ENCODE data around the gene FNDC3B.

The FNDC3B gene

GRCh38 chr3:172170841-172171240, 131.5 kb downstream of the FNDC3B start:
- no peak for DNase-seq (ENCODE audit: low read depth)

GRCh38 chr3:172171396-172172075, 132.2 kb downstream of the FNDC3B start:
- DNase-seq (ENCODE audit: low read depth) = no peak

- DNase-seq (ENCODE audit: low read depth) = no peak
Measured at GRCh38 chr3:172173316-172174254, 134.2 kb downstream of the FNDC3B start.

DNA sequence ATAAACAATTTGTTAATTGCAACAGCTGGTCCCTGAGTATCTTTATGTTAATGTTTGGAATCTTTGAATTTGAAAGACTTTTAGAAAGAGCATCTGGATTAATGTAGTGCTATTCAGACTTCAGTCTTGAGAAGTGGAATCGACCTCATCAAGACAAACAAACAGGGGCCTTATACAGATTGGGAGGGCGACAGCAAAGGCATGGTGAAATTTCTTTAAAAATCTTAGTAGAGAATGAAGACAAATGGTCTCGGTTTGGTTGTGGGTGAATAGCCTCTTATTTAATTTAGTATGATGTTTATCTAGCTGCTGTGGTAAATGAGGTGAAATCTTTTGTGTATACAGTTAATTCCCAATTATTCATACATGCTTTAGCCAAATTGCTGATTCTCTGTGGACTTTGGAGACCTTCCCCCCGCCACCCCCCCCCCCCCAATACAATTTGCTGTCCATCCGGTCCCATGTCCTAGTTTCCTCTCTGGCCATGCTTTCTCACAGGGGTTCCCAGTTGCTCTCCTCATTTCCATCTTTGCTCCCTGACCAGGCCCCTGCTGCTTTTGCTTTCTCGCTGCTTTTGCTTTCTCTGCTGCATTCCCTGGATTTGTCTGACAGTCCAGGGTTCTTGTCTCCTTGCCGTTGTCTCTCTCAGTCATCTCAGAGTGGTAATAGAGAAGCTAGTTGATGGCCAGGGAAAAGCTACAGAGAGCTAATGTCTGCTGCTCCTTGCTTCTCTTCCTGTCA, 135.3 kb downstream of the FNDC3B start:
- no peak for DNase-seq (ENCODE audit: low read depth)

GRCh38 chr3:172175254-172175599, 135.8 kb downstream of the FNDC3B start:
- DNase-seq (ENCODE audit: low read depth) = no peak

GRCh38 chr3:172176061-172176770, 136.8 kb downstream of the FNDC3B start:
- DNase-seq (ENCODE audit: low read depth) = no peak

- DNase-seq (ENCODE audit: low read depth) = no peak
Measured at GRCh38 chr3:172177046-172177445, 137.7 kb downstream of the FNDC3B start.

DNA sequence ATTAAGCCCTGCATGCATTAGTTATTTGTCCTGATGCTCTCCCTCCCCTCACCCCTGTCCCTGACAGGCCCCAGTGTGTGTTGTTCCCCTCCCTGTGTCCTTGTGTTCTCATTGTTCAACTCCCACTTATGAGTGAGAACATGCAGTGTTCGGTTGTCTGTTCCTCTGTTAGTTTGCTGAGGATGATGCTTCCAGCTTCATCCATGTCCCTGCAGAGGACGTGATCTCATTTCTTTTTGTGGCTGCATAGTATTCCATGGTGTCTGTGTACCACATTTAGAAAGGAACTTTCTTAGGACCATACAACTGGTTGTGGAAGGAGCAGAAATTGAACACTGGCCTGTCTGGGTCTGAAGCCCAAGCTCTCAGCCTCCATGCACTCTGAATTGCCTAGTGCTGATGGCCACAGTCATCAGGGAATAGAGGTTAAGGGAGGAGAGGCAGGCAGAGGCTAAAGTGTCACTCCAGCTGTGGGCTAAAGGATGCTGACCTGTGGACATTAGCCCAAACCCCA, 138.5 kb downstream of the FNDC3B start:
- no peak for DNase-seq (ENCODE audit: low read depth)

DNA sequence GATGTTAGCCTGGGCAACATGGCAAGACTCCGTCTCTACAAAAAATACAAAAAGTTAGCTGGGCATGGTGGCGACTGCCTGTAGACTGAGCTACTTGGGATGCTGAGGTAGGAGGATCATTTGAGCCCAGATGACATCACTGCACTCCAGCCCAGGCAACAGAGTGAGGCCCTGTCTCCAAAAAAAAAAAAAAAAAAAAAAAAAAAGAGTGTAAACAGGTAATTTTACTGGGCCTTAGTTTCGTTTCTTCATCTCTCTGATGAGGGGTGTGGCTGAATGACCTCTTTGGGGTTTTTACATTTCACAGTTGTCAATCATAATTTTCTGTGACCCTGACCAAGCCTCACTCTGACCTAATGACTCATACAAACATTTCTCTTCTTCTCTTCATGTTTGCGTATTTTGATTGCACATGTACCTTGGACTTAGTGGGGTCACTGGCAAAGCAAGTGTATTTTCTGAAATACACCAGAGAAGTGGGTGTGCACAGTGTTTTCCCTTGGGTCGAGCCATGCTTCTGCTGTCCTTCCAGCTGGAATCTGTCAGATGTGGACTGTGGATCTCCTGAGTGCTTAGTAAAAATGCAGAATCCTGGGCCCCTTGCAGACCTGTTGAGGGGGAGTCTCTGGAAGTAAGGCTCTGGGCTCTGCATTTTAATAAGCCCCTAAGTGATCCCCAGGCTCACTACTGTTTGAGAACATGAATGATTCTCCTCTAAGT, 140.5 kb downstream of the FNDC3B start:
- DNase-seq (ENCODE audit: low read depth) = no peak

DNA sequence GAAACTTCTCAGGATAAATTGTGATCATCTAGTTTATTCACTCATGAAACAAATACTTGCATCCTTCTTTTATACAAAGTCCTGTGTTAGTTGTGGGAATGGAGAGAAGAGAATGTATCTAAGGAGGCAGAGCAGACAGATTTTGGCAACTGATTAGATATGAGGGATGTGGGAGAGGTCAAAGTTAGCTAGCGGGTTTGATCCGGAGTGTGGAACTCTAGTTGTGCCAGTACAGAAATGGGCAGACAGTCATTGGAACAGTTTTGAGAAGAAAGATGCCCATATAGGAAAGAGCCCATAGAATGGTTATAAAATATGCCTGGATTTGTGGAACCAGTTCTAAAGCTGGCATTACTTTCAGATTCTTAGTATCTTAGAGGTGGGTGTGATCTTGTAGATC, 141.1 kb downstream of the FNDC3B start:
- no peak for DNase-seq (ENCODE audit: low read depth)

GRCh38 chr3:172181932-172182586, 142.7 kb downstream of the FNDC3B start:
- DNase-seq (ENCODE audit: low read depth) = no peak

DNA sequence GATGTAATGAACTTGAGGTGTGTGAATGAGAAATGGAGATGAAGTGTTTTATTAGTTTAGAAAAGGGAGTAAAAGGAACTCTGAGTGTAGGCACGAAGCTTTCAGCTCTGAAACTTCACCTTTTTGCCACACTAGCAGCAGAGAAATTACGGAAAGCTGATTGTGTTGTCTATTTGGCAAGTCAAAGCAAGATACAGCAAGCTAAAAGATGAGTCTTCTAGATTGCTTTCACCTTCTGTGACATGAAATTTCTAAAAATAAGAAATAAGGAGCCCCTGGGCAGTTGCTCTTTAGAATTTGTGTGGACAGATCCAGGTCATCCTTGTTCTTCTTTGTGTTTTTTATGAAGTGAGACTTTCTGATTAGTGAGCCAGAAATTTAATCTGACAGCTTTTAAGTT, 143.4 kb downstream of the FNDC3B start:
- DNase-seq (ENCODE audit: low read depth) = no peak

DNA sequence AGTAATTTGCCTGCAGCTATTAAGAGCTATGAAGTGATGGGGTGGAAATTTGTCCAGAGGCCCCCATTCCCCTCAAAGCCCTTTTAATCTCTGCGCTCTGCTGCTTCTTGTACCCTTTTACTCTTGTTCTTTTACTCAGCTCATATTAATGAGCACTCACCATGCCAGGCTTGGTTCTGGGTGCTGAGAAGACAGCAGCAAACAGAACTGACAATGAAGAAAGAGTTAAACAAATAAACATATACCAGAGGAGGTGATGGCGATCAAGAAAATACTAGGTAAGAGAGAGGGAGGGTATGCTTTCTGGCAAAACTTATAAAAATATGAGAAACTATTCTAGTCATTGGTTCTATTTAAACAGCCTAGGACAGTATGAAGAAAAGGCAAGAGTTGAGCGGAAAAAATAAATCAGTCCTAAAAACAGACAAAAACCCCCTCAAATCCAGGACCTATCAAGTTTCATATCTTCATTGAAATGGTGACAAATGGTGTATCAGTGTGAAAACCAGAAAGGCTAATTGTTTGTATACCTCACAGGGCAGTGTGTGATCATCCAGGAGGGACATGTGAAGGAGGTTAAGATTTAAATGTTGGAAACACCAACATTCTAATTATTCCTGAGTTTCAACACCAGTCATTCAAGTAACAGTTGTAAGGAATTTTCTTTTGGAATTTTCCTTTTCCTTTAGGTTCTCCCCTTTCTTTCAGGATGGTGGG, 144.9 kb downstream of the FNDC3B start:
- no peak for DNase-seq (ENCODE audit: low read depth)

- DNase-seq (ENCODE audit: low read depth) = no peak
Measured at GRCh38 chr3:172185907-172186306, 146.5 kb downstream of the FNDC3B start.

- no peak for DNase-seq (ENCODE audit: low read depth)
Measured at GRCh38 chr3:172186607-172187006, 147.2 kb downstream of the FNDC3B start.

GRCh38 chr3:172187511-172187910, 148.1 kb downstream of the FNDC3B start:
- DNase-seq (ENCODE audit: low read depth) = no peak

GRCh38 chr3:172188511-172188910, 149.1 kb downstream of the FNDC3B start:
- DNase-seq (ENCODE audit: low read depth) = no peak

DNA sequence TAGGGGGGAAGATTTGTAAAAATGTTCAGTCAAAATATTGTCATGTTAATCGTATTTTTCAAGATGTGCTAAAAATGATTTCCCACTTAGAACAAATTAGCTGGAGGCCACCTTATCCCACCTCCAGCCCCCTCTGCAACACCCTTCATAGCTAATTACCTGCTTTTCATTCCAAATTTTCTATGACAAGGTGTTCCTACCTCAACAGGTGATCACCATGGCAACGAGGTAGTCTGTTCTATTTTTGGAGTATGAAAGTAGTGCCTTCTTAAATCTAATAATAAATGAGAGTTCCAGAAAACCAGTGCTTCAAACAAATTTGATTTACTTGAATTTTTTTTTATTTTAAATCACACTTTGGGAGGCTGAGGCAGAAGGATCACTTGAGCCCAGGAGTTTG, 149.8 kb downstream of the FNDC3B start:
- DNase-seq (ENCODE audit: low read depth) = no peak

- DNase-seq (ENCODE audit: low read depth) = no peak
Measured at GRCh38 chr3:172189987-172190603, 150.7 kb downstream of the FNDC3B start.

- no peak for DNase-seq (ENCODE audit: low read depth)
Measured at GRCh38 chr3:172190980-172191379, 151.6 kb downstream of the FNDC3B start.

Data from activated T-helper 9 cell treated with anti-CD3 and anti-CD28 coated beads, Interleukin-2, amount 50 U/mL, for 16 hours (primary cell).